TTC549 (cell line): Measurements from ENCODE around the gene OPN1MW2.
"Not testable (repeated sequence)": the region's sequence is repeated elsewhere in the genome, so short reads cannot be mapped to it uniquely, and the experiment has no call there.

Experiments used
- FAIRE-seq: peaks from 2 replicates; lab custom pipeline; 2012; peaks lifted over from hg19 to GRCh38; lab: Jason Lieb, UNC

OPN1MW2 gene

GRCh38 chrX:154269245-154269644 is 49.7 kb downstream of the OPN1MW2 start:
- not testable (repeated sequence) for FAIRE-seq
